Adrenal gland (tissue), 5 donors: Measurements from ENCODE around the gene LSM14B.
A peak's percentile ranks its signal among the peaks of the same experiment; 100 is the strongest.

Source experiments
- POLR2A ChIP-seq, 2 donors: fragments of 450-650 bp; IDR thresholded peaks; one replicate each; pipeline ENCODE4 v1.6.1; 2017; ENCODE audit warnings: antibody characterized with exemption in 2 of 2, mild to moderate bottlenecking in 2 of 2, moderate library complexity in 1 of 2
- TF ChIP-seq, protein P1 (sequence below), 6 experiments: fragments of 450-650 bp in 4 of 6; fragments of 200-600 bp in 2 of 6; sonication (generic) in 1 of 6; IDR thresholded peaks; 1 replicate in 5 of 6; 2 replicates in 1 of 6; pipeline versions ENCODE4 v1.5.1 to v1.8.0; 2016 to 2021; ENCODE audit warnings: antibody characterized with exemption in 6 of 6, mild to moderate bottlenecking in 2 of 6, moderate library complexity in 1 of 6
- donor health status: DM: no; HTN: no; CAD: no.

DNA sequence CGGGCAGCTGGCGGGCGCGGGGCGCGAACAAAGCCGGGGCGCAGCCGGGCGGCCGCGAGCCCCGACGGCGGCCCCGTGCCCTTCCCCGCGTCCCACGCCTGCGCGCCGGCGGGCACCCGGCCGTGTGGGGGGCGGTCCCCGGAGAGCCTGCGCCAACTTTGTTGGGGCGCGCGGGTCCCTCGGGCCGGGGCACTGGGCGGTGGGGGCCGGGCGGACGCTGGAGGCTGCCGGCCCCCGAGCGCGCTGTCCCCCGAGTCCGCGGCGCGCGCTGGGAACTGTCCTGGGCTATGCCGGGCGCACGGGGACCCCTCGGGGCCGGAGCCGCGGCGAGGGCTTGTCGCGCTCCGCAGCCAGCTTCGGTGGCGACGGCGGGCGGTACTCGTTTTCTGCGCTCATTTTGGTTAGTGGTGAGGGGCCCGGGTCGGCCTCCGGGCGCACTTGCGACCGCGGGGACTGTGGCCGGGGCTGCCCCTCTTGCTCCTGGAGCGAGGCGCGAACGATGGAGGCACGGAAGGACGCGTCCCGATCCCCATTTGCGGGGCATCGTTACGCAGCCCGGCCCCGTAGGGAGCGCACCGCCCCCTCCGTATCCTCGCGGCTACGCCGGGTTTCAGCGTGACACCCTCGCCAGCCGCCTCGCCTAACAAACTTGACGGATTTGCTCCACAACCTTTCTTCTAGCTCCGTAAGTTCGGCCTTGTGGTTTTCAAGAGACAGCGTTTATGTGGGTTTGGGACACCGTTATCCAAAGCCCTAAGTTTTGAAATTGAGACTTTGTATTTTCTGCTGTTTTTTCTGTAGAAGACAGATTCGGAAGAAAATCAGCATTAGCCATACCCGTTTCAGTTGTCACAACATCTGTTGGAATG is 21.9 kb downstream of the LSM14B start:
- TF ChIP-seq, protein P1, sequence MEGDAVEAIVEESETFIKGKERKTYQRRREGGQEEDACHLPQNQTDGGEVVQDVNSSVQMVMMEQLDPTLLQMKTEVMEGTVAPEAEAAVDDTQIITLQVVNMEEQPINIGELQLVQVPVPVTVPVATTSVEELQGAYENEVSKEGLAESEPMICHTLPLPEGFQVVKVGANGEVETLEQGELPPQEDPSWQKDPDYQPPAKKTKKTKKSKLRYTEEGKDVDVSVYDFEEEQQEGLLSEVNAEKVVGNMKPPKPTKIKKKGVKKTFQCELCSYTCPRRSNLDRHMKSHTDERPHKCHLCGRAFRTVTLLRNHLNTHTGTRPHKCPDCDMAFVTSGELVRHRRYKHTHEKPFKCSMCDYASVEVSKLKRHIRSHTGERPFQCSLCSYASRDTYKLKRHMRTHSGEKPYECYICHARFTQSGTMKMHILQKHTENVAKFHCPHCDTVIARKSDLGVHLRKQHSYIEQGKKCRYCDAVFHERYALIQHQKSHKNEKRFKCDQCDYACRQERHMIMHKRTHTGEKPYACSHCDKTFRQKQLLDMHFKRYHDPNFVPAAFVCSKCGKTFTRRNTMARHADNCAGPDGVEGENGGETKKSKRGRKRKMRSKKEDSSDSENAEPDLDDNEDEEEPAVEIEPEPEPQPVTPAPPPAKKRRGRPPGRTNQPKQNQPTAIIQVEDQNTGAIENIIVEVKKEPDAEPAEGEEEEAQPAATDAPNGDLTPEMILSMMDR (IDR thresholded peaks at IDR 0.05), result peak in 1 of 6 experiments; percentile 2
- TF ChIP-seq POLR2A (IDR thresholded peaks at IDR 0.05), result peak in 1 of 2 donors; percentile 76
